Natural killer cell (primary cell): ENCODE results near the gene SLC9A8. TPM values are rescaled to one million over a fixed set of nuclear protein-coding genes. Genes with fewer than 3 reads are reported as not detected.

ENCODE experiments used
- ATAC-seq, 3 donors: fragments of 150-1000 bp in 2 of 3; fragments of 200-7000 bp in 1 of 3; cut with Tn5 transposase; 1 replicate in 1 of 3; 2 replicates in 2 of 3; pipeline ENCODE4 v1.10.0; 2021; ENCODE audit warnings: mild to moderate bottlenecking in 2 of 3, moderate library complexity in 2 of 3
- DNase-seq, 2 donors: peaks; one replicate each; pipeline versions ENCODE4 v3.0.0 to v3.0.0-alpha.2; 2013 to 2021; ENCODE audit warnings: mixed read lengths in 1 of 2
- H3K27ac ChIP-seq: one replicate; pipeline ENCODE4 v1.5.1; 2013; ENCODE audit warnings: mild to moderate bottlenecking, low read length
- H3K27me3 ChIP-seq: one replicate; pipeline ENCODE4 v1.6.1; 2013; ENCODE audit warnings: low read length; ENCODE audit not compliant: control insufficient read depth, insufficient read depth
- H3K36me3 ChIP-seq: one replicate; pipeline ENCODE4 v1.6.1; 2013; ENCODE audit warnings: low read length; ENCODE audit not compliant: control insufficient read depth, insufficient read depth
- H3K4me1 ChIP-seq: one replicate; pipeline ENCODE4 v1.6.1; 2013; ENCODE audit warnings: low read length; ENCODE audit not compliant: control insufficient read depth, insufficient read depth
- H3K4me3 ChIP-seq: one replicate; pipeline ENCODE4 v1.5.1; 2013; ENCODE audit warnings: low read length
- H3K9me3 ChIP-seq: one replicate; pipeline ENCODE4 v1.6.1; 2013; ENCODE audit warnings: low read length; ENCODE audit not compliant: control insufficient read depth, insufficient read depth
- H3K27ac Mint-ChIP-seq, 2 donors: one replicate each; pipeline ENCODE4 v1.8.0; 2022; ENCODE audit warnings: mild to moderate bottlenecking in 2 of 2, mixed read lengths in 2 of 2, moderate library complexity in 1 of 2
- H3K27me3 Mint-ChIP-seq, 2 donors: one replicate each; pipeline ENCODE4 v1.8.0; 2022; ENCODE audit warnings: low read depth in 2 of 2, mixed read lengths in 2 of 2
- H3K36me3 Mint-ChIP-seq: one replicate; pipeline ENCODE4 v1.8.0; 2022; ENCODE audit warnings: mixed read lengths
- H3K4me1 Mint-ChIP-seq, 2 donors: one replicate each; pipeline ENCODE4 v1.8.0; 2022; ENCODE audit warnings: mixed read lengths in 2 of 2
- H3K4me3 Mint-ChIP-seq: one replicate; pipeline ENCODE4 v1.8.0; 2022; ENCODE audit warnings: mild to moderate bottlenecking, moderate library complexity, mixed read lengths
- H3K9me3 Mint-ChIP-seq, 2 donors: one replicate each; pipeline ENCODE4 v1.8.0; 2022; ENCODE audit warnings: mixed read lengths in 2 of 2
- WGBS: methylation state at CpG from one replicate; pipeline ENCODE4 v1.1.7; 2013; ENCODE audit warnings: missing lambda C conversion rate; ENCODE audit not compliant: insufficient coverage; 5-methylcytosine and 5-hydroxymethylcytosine counted together
- intact Hi-C: fragments of 100-400 bp; cut with micrococcal nuclease; formaldehyde crosslinking; loops from one replicate; pipeline ENCODE4 v1.14.2; 2022
- total RNA-seq, 4 donors: library from RNA; stranded (reverse); fragments of 120-200 nt in 1 of 4; gene quantifications; one replicate each; pipeline versions ENCODE4 v1.2.3 to v1.2.4, GENCODE V29; 2013 to 2022
- TF ChIP-seq, protein P1 (sequence below): fragments of 200-600 bp; IDR thresholded peaks from one replicate; pipeline ENCODE4 v1.8.0; 2022; ENCODE audit warnings: antibody characterized with exemption

SLC9A8 gene
- total RNA-seq, 3 donors from 2014 or later (not counting 1 experiment from before 2014, with no cell fraction given): 54.5 to 68.7 (median 58.8) TPM

- no peak for DNase-seq
- H3K36me3 ChIP-seq: peaks cover 46% of the 10 kb centered on the region
- H3K36me3 Mint-ChIP-seq: peaks cover 14% of the 10 kb centered on the region
Measured at GRCh38 chr20:49865559-49865958, 52.9 kb downstream of the SLC9A8 start.

DNA sequence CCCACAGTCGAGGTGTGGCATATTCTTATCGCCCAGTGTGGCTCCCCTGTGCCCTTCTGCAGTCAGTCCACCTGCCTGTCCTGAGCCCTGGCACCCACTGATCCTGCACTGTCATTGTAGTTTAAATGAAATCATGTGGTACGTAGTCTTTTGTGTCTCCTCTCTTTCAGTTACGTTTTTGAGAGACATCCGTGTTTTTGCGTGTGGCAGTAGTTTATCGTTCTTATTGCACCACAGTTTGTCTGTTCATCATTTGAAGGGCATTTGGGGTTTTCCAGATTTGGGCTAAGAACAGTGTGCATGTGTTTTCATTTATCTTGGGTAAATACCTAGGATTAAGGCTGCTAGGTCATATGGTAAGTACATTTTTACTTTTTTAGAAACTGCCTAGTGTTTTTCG is 53.4 kb downstream of the SLC9A8 start:
- H3K27me3 ChIP-seq: no peaks in the 10 kb centered on the region
- no peaks in the 10 kb centered on the region for H3K9me3 Mint-ChIP-seq
- H3K36me3 Mint-ChIP-seq: peaks cover 14% of the 10 kb centered on the region
- peaks cover 44% of the 10 kb centered on the region for H3K36me3 ChIP-seq
- intact Hi-C loops: no loop called here
- H3K27ac Mint-ChIP-seq: no peak overlapping the region
- peaks cover under 1 to 3% of the 10 kb centered on the region in 2 donors for H3K4me1 Mint-ChIP-seq
- 93% methylated on average over 7 of the region's 8 CpGs for WGBS
- TF ChIP-seq, protein P1, sequence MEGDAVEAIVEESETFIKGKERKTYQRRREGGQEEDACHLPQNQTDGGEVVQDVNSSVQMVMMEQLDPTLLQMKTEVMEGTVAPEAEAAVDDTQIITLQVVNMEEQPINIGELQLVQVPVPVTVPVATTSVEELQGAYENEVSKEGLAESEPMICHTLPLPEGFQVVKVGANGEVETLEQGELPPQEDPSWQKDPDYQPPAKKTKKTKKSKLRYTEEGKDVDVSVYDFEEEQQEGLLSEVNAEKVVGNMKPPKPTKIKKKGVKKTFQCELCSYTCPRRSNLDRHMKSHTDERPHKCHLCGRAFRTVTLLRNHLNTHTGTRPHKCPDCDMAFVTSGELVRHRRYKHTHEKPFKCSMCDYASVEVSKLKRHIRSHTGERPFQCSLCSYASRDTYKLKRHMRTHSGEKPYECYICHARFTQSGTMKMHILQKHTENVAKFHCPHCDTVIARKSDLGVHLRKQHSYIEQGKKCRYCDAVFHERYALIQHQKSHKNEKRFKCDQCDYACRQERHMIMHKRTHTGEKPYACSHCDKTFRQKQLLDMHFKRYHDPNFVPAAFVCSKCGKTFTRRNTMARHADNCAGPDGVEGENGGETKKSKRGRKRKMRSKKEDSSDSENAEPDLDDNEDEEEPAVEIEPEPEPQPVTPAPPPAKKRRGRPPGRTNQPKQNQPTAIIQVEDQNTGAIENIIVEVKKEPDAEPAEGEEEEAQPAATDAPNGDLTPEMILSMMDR: no peak
- DNase-seq (no peak), ATAC-seq (no peak)
- no peaks in the 10 kb centered on the region for H3K4me1 ChIP-seq
- H3K27ac ChIP-seq: no peak overlapping the region
- H3K9me3 ChIP-seq: no peaks in the 10 kb centered on the region
- H3K4me3 ChIP-seq: no peak overlapping the region
- H3K4me3 Mint-ChIP-seq: no peak overlapping the region
- H3K27me3 Mint-ChIP-seq: no peaks in the 10 kb centered on the region

More at GRCh38 chr20:49865559-49865958, 52.9 kb downstream of the SLC9A8 start:
- intact Hi-C loops: no loop called here
- Histone ChIP-seq H3K9me3 (no peaks in the 10 kb centered on the region), H3K4me1 (no peaks in the 10 kb centered on the region), H3K4me3 (no peak overlapping the region), H3K27me3 (no peaks in the 10 kb centered on the region), H3K27ac (no peak overlapping the region)
- H3K27me3 Mint-ChIP-seq: no peaks in the 10 kb centered on the region
- no peak for ATAC-seq
- peaks cover 5 to 8% of the 10 kb centered on the region in 2 donors for H3K4me1 Mint-ChIP-seq
- H3K27ac Mint-ChIP-seq: no peak overlapping the region
- WGBS: 93% methylated on average over 7 of the region's 7 CpGs
- no peak overlapping the region for H3K4me3 Mint-ChIP-seq
- TF ChIP-seq, protein P1: no peak
- H3K9me3 Mint-ChIP-seq: no peaks in the 10 kb centered on the region

DNA sequence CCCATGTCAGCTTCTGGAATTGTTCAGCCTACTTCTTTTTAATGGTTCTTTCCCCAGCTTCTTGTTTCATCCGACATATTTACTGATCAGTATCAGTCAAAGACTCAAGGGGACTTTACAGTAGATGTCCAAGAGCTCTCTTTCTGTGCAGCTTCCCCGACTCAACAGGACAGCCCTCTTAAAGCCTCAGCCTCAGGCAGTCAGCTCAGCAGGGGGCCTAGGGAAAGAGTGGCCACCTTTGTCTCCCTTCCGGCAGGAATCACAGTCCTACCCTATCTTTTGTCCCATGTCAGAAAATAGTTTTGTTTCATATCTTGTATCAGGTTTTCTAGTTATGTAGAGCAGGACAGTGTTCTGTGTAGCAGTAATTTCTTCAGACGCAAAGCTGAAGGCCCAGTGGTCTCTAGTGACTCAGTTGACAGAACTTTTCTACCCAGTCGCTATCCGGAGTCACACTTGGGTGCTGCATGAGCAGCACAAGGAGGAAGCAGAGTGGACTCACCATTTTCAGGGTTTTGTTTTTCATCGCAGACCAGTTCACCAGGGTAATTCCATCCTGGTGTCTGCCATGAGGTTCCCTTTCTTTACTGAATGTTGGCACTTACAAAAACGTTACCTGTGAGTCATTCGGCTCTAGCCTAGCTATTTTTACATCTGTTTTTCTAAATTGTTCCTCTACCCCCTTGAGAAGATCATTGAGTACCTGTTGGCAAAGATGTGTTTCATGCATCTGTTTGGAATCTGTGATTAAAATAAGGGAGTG is 55.0 kb downstream of the SLC9A8 start:
- intact Hi-C loops: no loop called here
- WGBS: 81% methylated on average over 9 of the region's 9 CpGs
- Mint-ChIP-seq H3K27ac (no peak overlapping the region), H3K4me1 (no peaks in the 10 kb centered on the region), H3K4me3 (no peak overlapping the region), H3K27me3 (no peaks in the 10 kb centered on the region), H3K36me3 (peaks cover 14% of the 10 kb centered on the region), H3K9me3 (no peaks in the 10 kb centered on the region)
- DNase-seq: no peak
- H3K36me3 ChIP-seq: peaks cover 52% of the 10 kb centered on the region
- TF ChIP-seq, protein P1: no peak
- no peak for ATAC-seq
- H3K4me3 ChIP-seq: no peak overlapping the region
- H3K9me3 ChIP-seq: no peaks in the 10 kb centered on the region
- H3K4me1 ChIP-seq: no peaks in the 10 kb centered on the region
- no peaks in the 10 kb centered on the region for H3K27me3 ChIP-seq
- no peak overlapping the region for H3K27ac ChIP-seq

GRCh38 chr20:49868538-49868937 is 55.9 kb downstream of the SLC9A8 start:
- no peak for ATAC-seq
- H3K27me3 ChIP-seq: no peaks in the 10 kb centered on the region
- intact Hi-C loops: no loop called here
- H3K4me1 ChIP-seq: no peaks in the 10 kb centered on the region
- no peak for DNase-seq
- H3K9me3 ChIP-seq: no peaks in the 10 kb centered on the region
- H3K27me3 Mint-ChIP-seq: no peaks in the 10 kb centered on the region
- no peaks in the 10 kb centered on the region for H3K4me1 Mint-ChIP-seq
- H3K27ac Mint-ChIP-seq: no peak overlapping the region
- peaks cover 14% of the 10 kb centered on the region for H3K36me3 Mint-ChIP-seq
- 90% methylated on average over 3 of the region's 3 CpGs for WGBS
- H3K36me3 ChIP-seq: peaks cover 55% of the 10 kb centered on the region
- no peak overlapping the region for H3K4me3 ChIP-seq
- no peak overlapping the region for H3K4me3 Mint-ChIP-seq
- H3K9me3 Mint-ChIP-seq: no peaks in the 10 kb centered on the region
- TF ChIP-seq, protein P1: no peak
- H3K27ac ChIP-seq: no peak overlapping the region
